Measurements from ENCODE around the gene MAN1B1.
"Not testable (repeated sequence)": the region's sequence is repeated elsewhere in the genome, so short reads cannot be mapped to it uniquely, and the experiment has no call there.

MAN1B1 gene

GRCh38 chr9:137052998-137053943 is 33.5 kb upstream of the MAN1B1 start:
- no peak for DNase-seq (ENCODE audit: low spot score)

GRCh38 chr9:137053944-137054931 is 32.5 kb upstream of the MAN1B1 start, which contains the start of gene ENTPD2:
Gene ENTPD2 (minus strand): TSS chr9:137054061. CDS start chr9:137053997, 64 bp downstream.
- peak; percentile 87 for DNase-seq (ENCODE audit: low spot score)

- no peak for DNase-seq (ENCODE audit: low spot score)
Measured at GRCh38 chr9:137054932-137055384, 31.8 kb upstream of the MAN1B1 start.

- DNase-seq (ENCODE audit: low spot score) = peak; percentile 77
Measured at GRCh38 chr9:137055385-137056364, 31.1 kb upstream of the MAN1B1 start.

- DNase-seq (ENCODE audit: low spot score) = no peak
Measured at GRCh38 chr9:137056739-137057415, 29.9 kb upstream of the MAN1B1 start.

- no peak for DNase-seq (ENCODE audit: low spot score)
Measured at GRCh38 chr9:137057545-137057944, 29.2 kb upstream of the MAN1B1 start.

GRCh38 chr9:137058521-137059234 is 28.1 kb upstream of the MAN1B1 start:
- DNase-seq (ENCODE audit: low spot score) = no peak

GRCh38 chr9:137062384-137062783 is 24.4 kb upstream of the MAN1B1 start:
- DNase-seq (ENCODE audit: low spot score) = no peak

- not testable (repeated sequence) for DNase-seq (ENCODE audit: low spot score)
Measured at GRCh38 chr9:137062798-137063197, 24.0 kb upstream of the MAN1B1 start.

- no peak for DNase-seq (ENCODE audit: low spot score)
Measured at GRCh38 chr9:137063311-137064026, 23.3 kb upstream of the MAN1B1 start.

- DNase-seq (ENCODE audit: low spot score) = peak; percentile 84
Measured at GRCh38 chr9:137064027-137064879, 22.5 kb upstream of the MAN1B1 start.

- no peak for DNase-seq (ENCODE audit: low spot score)
Measured at GRCh38 chr9:137064880-137065164, 22.0 kb upstream of the MAN1B1 start.

- DNase-seq (ENCODE audit: low spot score) = no peak
Measured at GRCh38 chr9:137065336-137065967, 21.3 kb upstream of the MAN1B1 start.

GRCh38 chr9:137066096-137066861 is 20.5 kb upstream of the MAN1B1 start:
- DNase-seq (ENCODE audit: low spot score) = no peak

- DNase-seq (ENCODE audit: low spot score) = peak; percentile 96
Measured at GRCh38 chr9:137067860-137068538, 18.8 kb upstream of the MAN1B1 start.
